Measurements from ENCODE around the gene GK. TPM values are rescaled to one million over a fixed set of nuclear protein-coding genes. Genes with fewer than 3 reads are reported as not detected.

The GK gene
- total RNA-seq, 1 donor from 2014 or later: 16.3 TPM

DNA sequence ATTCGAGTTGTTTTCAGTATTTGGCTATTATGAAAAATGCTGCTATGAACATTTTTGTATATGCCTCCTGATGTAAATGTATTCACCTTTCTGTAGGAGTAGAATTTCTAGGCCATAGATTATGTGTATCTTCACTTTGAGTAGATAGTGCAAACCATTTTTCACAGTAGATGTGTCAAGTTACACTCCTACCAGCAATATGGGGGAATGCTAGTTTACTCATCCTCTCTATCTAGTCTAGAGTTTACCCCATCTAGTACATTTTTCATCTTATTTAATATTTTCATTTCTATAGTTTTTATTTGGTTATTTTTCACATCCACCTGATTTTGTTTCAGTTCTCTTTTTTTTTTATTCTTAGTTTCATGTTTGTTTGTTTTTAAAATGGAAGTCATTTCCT lies 59.0 kb downstream of the GK start:
- TF ChIP-seq, protein P1, sequence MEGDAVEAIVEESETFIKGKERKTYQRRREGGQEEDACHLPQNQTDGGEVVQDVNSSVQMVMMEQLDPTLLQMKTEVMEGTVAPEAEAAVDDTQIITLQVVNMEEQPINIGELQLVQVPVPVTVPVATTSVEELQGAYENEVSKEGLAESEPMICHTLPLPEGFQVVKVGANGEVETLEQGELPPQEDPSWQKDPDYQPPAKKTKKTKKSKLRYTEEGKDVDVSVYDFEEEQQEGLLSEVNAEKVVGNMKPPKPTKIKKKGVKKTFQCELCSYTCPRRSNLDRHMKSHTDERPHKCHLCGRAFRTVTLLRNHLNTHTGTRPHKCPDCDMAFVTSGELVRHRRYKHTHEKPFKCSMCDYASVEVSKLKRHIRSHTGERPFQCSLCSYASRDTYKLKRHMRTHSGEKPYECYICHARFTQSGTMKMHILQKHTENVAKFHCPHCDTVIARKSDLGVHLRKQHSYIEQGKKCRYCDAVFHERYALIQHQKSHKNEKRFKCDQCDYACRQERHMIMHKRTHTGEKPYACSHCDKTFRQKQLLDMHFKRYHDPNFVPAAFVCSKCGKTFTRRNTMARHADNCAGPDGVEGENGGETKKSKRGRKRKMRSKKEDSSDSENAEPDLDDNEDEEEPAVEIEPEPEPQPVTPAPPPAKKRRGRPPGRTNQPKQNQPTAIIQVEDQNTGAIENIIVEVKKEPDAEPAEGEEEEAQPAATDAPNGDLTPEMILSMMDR (IDR thresholded peaks at IDR 0.05; ENCODE audit: unreplicated experiment): no peak
- no peaks in the 10 kb centered on the region for H3K9me3 Mint-ChIP-seq (ENCODE audit: low read depth)
- no peaks in the 10 kb centered on the region for H3K4me1 Mint-ChIP-seq (ENCODE audit: low read depth)
- H3K36me3 Mint-ChIP-seq (ENCODE audit: insufficient read depth): peaks cover 3% of the 10 kb centered on the region
- H3K4me3 Mint-ChIP-seq (ENCODE audit: low read depth): no peak overlapping the region
- no peak overlapping the region for H3K27ac Mint-ChIP-seq
- DNase-seq (ENCODE audit: low spot score, unreplicated experiment): no peak
- no peaks in the 10 kb centered on the region for H3K27me3 Mint-ChIP-seq

DNA sequence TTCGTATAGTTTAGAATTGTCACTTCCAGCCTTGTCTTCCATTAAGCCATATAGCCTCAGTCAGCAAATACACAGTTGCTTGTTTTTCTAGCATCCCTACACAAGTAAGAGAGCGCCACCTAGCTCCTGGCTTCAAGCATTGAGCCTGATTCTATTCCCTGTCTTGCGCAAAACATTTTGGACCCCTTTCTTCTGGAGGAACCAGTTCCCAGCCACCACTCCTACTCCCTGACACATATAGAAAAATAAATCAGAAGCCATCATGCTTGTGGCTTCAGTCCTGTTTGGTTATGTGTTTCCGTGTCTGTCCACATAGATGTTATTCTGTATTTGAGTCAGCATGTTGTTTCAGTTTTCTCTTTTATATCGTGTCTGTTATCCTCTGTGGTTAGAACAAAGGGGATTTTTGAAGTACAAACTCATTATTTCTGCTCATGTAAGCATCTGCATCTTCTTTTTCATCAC lies 59.9 kb downstream of the GK start:
- Mint-ChIP-seq H3K9me3 (ENCODE audit: low read depth) (no peaks in the 10 kb centered on the region), H3K4me3 (ENCODE audit: low read depth) (no peak overlapping the region), H3K4me1 (ENCODE audit: low read depth) (no peaks in the 10 kb centered on the region), H3K36me3 (ENCODE audit: insufficient read depth) (peaks cover 3% of the 10 kb centered on the region), H3K27ac (no peak overlapping the region), H3K27me3 (no peaks in the 10 kb centered on the region)
- peak; percentile 35 for DNase-seq (ENCODE audit: low spot score, unreplicated experiment)
- TF ChIP-seq, protein P1 (IDR thresholded peaks at IDR 0.05; ENCODE audit: unreplicated experiment): peak; percentile 79

DNA sequence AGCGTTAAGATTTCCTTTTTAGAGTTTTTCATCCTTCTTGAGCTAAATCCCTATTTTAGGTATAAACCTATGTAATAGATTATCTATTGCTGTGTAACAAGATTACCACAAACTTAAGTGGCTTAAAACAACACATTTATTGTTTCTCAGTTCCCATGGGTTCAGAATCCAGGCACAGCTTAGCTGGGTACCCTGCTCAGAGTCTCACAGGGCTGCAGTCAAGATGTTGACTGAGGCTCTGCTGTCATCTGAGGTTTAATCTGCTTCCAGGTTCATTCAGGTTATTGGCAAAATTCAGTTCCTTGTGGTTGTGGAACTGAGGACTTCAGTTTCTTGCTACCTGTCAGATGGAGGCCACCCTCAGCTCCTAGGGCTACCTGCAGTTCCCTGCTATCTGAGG lies 60.9 kb downstream of the GK start:
- no peak for DNase-seq (ENCODE audit: low spot score, unreplicated experiment)
- TF ChIP-seq, protein P1 (IDR thresholded peaks at IDR 0.05; ENCODE audit: unreplicated experiment): no peak
- H3K4me3 Mint-ChIP-seq (ENCODE audit: low read depth): no peak overlapping the region
- H3K36me3 Mint-ChIP-seq (ENCODE audit: insufficient read depth): peaks cover 2% of the 10 kb centered on the region
- no peak overlapping the region for H3K27ac Mint-ChIP-seq
- H3K9me3 Mint-ChIP-seq (ENCODE audit: low read depth): no peaks in the 10 kb centered on the region
- H3K27me3 Mint-ChIP-seq: no peaks in the 10 kb centered on the region
- H3K4me1 Mint-ChIP-seq (ENCODE audit: low read depth): no peaks in the 10 kb centered on the region

DNA sequence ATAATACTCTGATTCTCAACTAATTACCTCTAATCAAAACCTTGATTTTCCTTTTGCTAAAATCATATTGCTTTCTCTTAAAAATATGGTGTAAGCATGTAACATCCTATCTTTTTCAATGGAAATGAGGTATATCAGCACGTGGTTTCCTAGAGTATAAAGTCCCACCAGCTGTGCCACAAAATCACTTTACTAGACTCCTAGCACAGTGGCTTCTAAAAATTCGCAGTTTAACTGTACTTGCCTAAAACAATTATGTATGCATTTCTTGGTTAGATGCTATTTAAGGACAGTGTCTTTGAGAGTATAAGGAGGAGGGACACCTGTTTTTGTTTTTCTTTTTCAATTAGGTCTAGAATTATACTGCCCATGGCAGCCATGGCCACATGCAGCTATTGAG lies 62.8 kb downstream of the GK start:
- Mint-ChIP-seq H3K4me1 (ENCODE audit: low read depth) (no peaks in the 10 kb centered on the region), H3K36me3 (ENCODE audit: insufficient read depth) (peaks cover 1% of the 10 kb centered on the region), H3K27me3 (no peaks in the 10 kb centered on the region), H3K27ac (no peak overlapping the region), H3K4me3 (ENCODE audit: low read depth) (no peak overlapping the region), H3K9me3 (ENCODE audit: low read depth) (no peaks in the 10 kb centered on the region)
- DNase-seq (ENCODE audit: low spot score, unreplicated experiment): no peak
- TF ChIP-seq, protein P1 (IDR thresholded peaks at IDR 0.05; ENCODE audit: unreplicated experiment): no peak

DNA sequence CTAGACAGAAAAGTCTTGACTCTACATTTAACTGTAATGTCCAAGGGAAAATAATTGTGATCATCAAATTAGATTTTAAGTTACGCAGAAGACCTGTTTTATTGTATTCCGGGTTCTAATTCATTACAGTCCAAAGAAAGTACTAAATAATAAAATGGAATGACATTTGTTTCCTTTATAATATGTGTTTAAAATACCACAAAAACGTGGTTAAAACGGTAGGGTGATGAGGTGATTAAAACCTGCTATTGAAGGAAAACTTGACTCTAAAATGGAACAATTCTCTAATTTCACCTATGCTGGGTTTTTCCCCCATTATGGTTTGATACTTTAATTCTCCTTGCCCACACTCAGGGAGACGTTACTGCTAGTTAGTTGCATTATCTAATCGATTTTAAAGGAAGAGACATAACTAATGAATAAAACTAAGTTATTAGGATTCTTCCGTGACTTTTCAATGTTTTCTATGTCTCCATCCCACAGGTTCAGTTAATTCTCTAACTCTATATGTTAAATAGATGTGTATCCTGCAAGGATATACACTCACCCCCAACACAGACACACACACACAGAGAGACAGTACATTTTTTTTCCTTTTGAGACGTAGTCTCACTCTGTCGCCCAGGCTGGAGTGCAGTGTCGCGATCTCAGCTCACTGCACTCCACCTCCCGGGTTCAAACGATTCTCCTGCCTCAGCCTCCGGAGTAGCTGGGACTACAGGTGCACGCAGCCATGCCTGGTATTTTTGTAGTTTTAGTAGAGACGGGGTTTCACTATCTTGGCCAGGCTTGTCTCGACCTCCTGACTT lies 80.8 kb downstream of the GK start:
- TF ChIP-seq, protein P1 (IDR thresholded peaks at IDR 0.05; ENCODE audit: unreplicated experiment): no peak
- H3K27ac Mint-ChIP-seq: no peak overlapping the region
- peaks cover 3% of the 10 kb centered on the region for H3K36me3 Mint-ChIP-seq (ENCODE audit: insufficient read depth)
- no peaks in the 10 kb centered on the region for H3K4me1 Mint-ChIP-seq (ENCODE audit: low read depth)
- no peaks in the 10 kb centered on the region for H3K9me3 Mint-ChIP-seq (ENCODE audit: low read depth)
- H3K4me3 Mint-ChIP-seq (ENCODE audit: low read depth): no peak overlapping the region
- DNase-seq (ENCODE audit: low spot score, unreplicated experiment): no peak
- H3K27me3 Mint-ChIP-seq: no peaks in the 10 kb centered on the region
